NCI-H1694 (cell line): ENCODE measurements around the gene KIAA0930.
"Not testable (repeated sequence)": the region's sequence is repeated elsewhere in the genome, so short reads cannot be mapped to it uniquely, and the experiment has no call there.

Experiments used
- DNase-seq: peaks from one replicate; lab custom pipeline; 2025; lab: John Stamatoyannopoulos, UW

KIAA0930 gene

GRCh38 chr22:45200860-45201511, 39.7 kb downstream of the KIAA0930 start:
- no peak for DNase-seq

GRCh38 chr22:45200230-45200629, 40.5 kb downstream of the KIAA0930 start:
- DNase-seq = no peak

- no peak for DNase-seq
Observed at GRCh38 chr22:45199723-45200122, 41.0 kb downstream of the KIAA0930 start.

- no peak for DNase-seq
Observed at GRCh38 chr22:45198463-45198795, 42.3 kb downstream of the KIAA0930 start.

- no peak for DNase-seq
Observed at GRCh38 chr22:45197606-45198462, 42.9 kb downstream of the KIAA0930 start.

- no peak for DNase-seq
Observed at GRCh38 chr22:45196926-45197605, 43.6 kb downstream of the KIAA0930 start.

- no peak for DNase-seq
Observed at GRCh38 chr22:45196308-45196707, 44.4 kb downstream of the KIAA0930 start.

GRCh38 chr22:45195616-45196015, 45.1 kb downstream of the KIAA0930 start:
- DNase-seq = no peak

GRCh38 chr22:45194686-45195085, 46.0 kb downstream of the KIAA0930 start:
- no peak for DNase-seq

- no peak for DNase-seq
Observed at GRCh38 chr22:45192701-45193187, 48.0 kb downstream of the KIAA0930 start.

- not testable (repeated sequence) for DNase-seq
Observed at GRCh38 chr22:45191746-45192145, 48.9 kb downstream of the KIAA0930 start.

GRCh38 chr22:45190202-45190872, 50.4 kb downstream of the KIAA0930 start:
- DNase-seq = no peak

- DNase-seq = no peak
Observed at GRCh38 chr22:45188779-45189178, 51.9 kb downstream of the KIAA0930 start.

GRCh38 chr22:45187891-45188290, 52.8 kb downstream of the KIAA0930 start:
- DNase-seq = no peak

- no peak for DNase-seq
Observed at GRCh38 chr22:45185718-45186514, 54.8 kb downstream of the KIAA0930 start.

- no peak for DNase-seq
Observed at GRCh38 chr22:45183974-45184373, 56.7 kb downstream of the KIAA0930 start.

- no peak for DNase-seq
Observed at GRCh38 chr22:45181766-45182165, 58.9 kb downstream of the KIAA0930 start.

GRCh38 chr22:45181240-45181639, 59.5 kb downstream of the KIAA0930 start:
- DNase-seq = no peak

- no peak for DNase-seq
Observed at GRCh38 chr22:45180146-45180679, 60.5 kb downstream of the KIAA0930 start.

- no peak for DNase-seq
Observed at GRCh38 chr22:45179276-45180049, 61.2 kb downstream of the KIAA0930 start.
